MM.1S (cell line): ENCODE measurements around the gene ZFPM1.

Experiments
- EZH2 ChIP-seq: fragments of 300-600 bp; sonication (generic); optimal IDR thresholded peaks from 2 replicates; pipeline ENCODE3; 2017; ENCODE audit warnings: low read depth, mild to moderate bottlenecking, antibody characterized with exemption, low read length, mixed read lengths
- EZH2phosphoT487 ChIP-seq: fragments of 300-600 bp; sonication (generic); IDR thresholded peaks from 2 replicates; pipeline ENCODE4 v1.6.1; 2018; ENCODE audit warnings: antibody characterized with exemption, low read length
- TF ChIP-seq, protein P1 (sequence below): fragments of 300-600 bp; sonication (generic); IDR thresholded peaks from 2 replicates; pipeline ENCODE4 v1.5.1; 2016; ENCODE audit warnings: antibody characterized with exemption, low read length, mixed read lengths

DNA sequence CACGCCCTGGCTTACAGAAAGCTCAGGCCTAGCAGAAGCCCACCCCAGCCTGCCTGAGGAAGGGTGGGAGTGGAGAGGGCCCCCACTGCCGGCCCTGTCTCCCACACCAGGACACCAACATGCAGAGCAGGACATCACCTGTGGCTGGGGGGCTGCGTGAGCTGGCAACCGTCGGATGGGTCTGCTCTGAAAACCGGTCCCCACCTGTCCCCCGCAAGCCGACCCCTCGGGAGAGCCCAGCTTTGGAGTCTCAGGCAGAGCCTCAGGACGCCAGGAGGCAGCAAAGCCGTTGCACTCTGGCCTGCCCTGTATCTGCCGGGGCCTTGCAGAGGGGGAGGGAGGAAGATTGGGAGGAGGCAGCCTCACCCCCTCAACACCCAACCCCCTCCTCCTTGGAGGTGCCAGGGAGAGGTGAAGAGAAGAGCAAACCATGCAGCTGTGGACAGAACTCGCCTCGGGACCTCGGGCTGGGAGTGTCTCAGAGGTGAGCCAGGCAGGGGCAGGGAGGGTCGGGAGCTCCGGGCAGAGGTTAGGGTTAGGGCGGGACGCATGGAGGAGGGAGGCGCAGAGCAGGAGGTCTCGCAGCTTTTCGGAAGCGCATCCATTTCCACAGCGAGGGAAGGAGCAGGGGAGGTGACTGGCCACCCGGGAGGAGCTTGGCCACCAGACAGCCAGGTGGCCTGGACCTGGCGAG, 86.7 kb downstream of the ZFPM1 start:
- TF ChIP-seq, protein P1, sequence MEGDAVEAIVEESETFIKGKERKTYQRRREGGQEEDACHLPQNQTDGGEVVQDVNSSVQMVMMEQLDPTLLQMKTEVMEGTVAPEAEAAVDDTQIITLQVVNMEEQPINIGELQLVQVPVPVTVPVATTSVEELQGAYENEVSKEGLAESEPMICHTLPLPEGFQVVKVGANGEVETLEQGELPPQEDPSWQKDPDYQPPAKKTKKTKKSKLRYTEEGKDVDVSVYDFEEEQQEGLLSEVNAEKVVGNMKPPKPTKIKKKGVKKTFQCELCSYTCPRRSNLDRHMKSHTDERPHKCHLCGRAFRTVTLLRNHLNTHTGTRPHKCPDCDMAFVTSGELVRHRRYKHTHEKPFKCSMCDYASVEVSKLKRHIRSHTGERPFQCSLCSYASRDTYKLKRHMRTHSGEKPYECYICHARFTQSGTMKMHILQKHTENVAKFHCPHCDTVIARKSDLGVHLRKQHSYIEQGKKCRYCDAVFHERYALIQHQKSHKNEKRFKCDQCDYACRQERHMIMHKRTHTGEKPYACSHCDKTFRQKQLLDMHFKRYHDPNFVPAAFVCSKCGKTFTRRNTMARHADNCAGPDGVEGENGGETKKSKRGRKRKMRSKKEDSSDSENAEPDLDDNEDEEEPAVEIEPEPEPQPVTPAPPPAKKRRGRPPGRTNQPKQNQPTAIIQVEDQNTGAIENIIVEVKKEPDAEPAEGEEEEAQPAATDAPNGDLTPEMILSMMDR = no peak
- TF ChIP-seq EZH2 (no peak), EZH2phosphoT487 (no peak)
